ENCODE measurements around the gene CD33. TPM values are rescaled to one million over a fixed set of nuclear protein-coding genes. Genes with fewer than 3 reads are reported as not detected.
A peak's percentile ranks its signal among the peaks of the same experiment; 100 is the strongest.

The CD33 gene
- total RNA-seq, 1 experiment from 2014 or later: 2.2 TPM

- H3K4me3 ChIP-seq (ENCODE audit: low read length): no peak overlapping the region
- H3K79me2 ChIP-seq (ENCODE audit: low read length): no peaks in the 10 kb centered on the region
- no peaks in the 10 kb centered on the region for H3K9me2 ChIP-seq (replicated peaks; ENCODE audit: low read length)
- H3K4me1 ChIP-seq (ENCODE audit: insufficient read depth, low read length): no peaks in the 10 kb centered on the region
- intact Hi-C loops (cut with micrococcal nuclease): no loop called here
- H3K36me3 ChIP-seq (ENCODE audit: low read depth, low read length): no peaks in the 10 kb centered on the region
- BruUV-seq (replicated peaks): no TSS peak
- CTCF ChIA-PET: no interaction called here
- TF ChIP-seq CTCF (conservative IDR thresholded peaks at IDR 0.05; ENCODE audit: low read depth, low read length): no peak
- no peak for TF ChIP-seq EZH2phosphoT487 (IDR thresholded peaks at IDR 0.05; ENCODE audit: borderline replicate concordance, low read length)
- no peak for TF ChIP-seq EZH2 (IDR thresholded peaks at IDR 0.05; ENCODE audit: low read length, unreplicated experiment)
- H3F3A ChIP-seq (ENCODE audit: low read length, unreplicated experiment): no peaks in the 10 kb centered on the region
- peaks cover 65% of the 10 kb centered on the region for H3K27me3 ChIP-seq (ENCODE audit: low read length)
- no peaks in the 10 kb centered on the region for H3K9me3 ChIP-seq (ENCODE audit: low read length)
- H3K4me2 ChIP-seq (ENCODE audit: low read length): no peak overlapping the region
- DNase-seq (no peak), ATAC-seq (no peak)
- no peak overlapping the region for H3K27ac ChIP-seq (ENCODE audit: low read length)
- H4K20me1 ChIP-seq (ENCODE audit: low read length): no peaks in the 10 kb centered on the region
- no peak overlapping the region for H3K9ac ChIP-seq (ENCODE audit: low read length)
- no peak overlapping the region for H2AFZ ChIP-seq (ENCODE audit: low read length)
- POLR2A ChIA-PET (ENCODE audit: unreplicated experiment): no interaction called here
Observed at GRCh38 chr19:51242881-51243630, 18.2 kb downstream of the CD33 start.

- no TSS peak for BruUV-seq (replicated peaks)
- peaks cover 36% of the 10 kb centered on the region for H3K27me3 ChIP-seq (ENCODE audit: low read length)
- no peaks in the 10 kb centered on the region for H3F3A ChIP-seq (ENCODE audit: low read length, unreplicated experiment)
- no peaks in the 10 kb centered on the region for H3K36me3 ChIP-seq (ENCODE audit: low read depth, low read length)
- H3K9ac ChIP-seq (ENCODE audit: low read length): no peak overlapping the region
- H3K9me2 ChIP-seq (replicated peaks; ENCODE audit: low read length): no peaks in the 10 kb centered on the region
- CTCF ChIA-PET: no interaction called here
- H4K20me1 ChIP-seq (ENCODE audit: low read length): no peaks in the 10 kb centered on the region
- H3K79me2 ChIP-seq (ENCODE audit: low read length): no peaks in the 10 kb centered on the region
- H2AFZ ChIP-seq (ENCODE audit: low read length): no peak overlapping the region
- H3K4me2 ChIP-seq (ENCODE audit: low read length): no peak overlapping the region
- intact Hi-C loops (cut with micrococcal nuclease): no loop called here
- TF ChIP-seq EZH2phosphoT487 (IDR thresholded peaks at IDR 0.05; ENCODE audit: borderline replicate concordance, low read length): no peak
- no peak for TF ChIP-seq EZH2 (IDR thresholded peaks at IDR 0.05; ENCODE audit: low read length, unreplicated experiment)
- TF ChIP-seq CTCF (conservative IDR thresholded peaks at IDR 0.05; ENCODE audit: low read depth, low read length): no peak
- no peaks in the 10 kb centered on the region for H3K9me3 ChIP-seq (ENCODE audit: low read length)
- no peak overlapping the region for H3K4me3 ChIP-seq (ENCODE audit: low read length)
- DNase-seq (peak; percentile 46), ATAC-seq (no peak; the same call in 1 of the 2 replicates)
- H3K27ac ChIP-seq (ENCODE audit: low read length): no peak overlapping the region
- H3K4me1 ChIP-seq (ENCODE audit: insufficient read depth, low read length): no peaks in the 10 kb centered on the region
- POLR2A ChIA-PET (ENCODE audit: unreplicated experiment): no interaction called here
Observed at GRCh38 chr19:51246164-51246552, 21.3 kb downstream of the CD33 start.

DNA sequence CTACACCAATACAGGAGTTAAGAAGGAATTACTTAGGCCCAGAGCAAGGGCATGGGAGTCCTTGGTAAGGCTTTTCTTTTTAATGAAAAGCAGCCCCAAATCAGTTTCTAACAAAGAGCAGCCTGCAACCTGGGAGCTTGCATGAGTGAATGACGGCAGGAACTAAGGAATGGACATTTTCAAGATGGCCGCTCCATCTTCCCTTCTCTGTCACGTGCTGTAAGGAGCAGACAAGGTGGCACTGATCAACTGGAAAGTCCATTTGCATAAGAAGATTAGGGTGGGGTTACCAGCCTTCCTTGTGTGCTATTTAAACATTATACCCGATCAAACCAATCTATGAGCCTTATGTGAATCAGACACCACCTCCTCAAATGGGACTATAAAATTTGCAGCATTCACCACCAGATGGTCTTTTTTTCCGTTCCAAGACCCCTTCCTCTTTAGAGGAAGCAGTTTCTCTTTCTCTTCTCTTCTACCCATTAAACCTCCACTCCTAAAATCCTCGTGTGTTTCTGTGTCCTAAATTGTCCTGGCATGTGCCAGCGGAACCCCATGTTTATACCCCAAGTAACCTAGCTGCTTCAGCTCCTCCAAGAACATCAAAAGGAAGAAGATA lies 23.2 kb downstream of the CD33 start:
- POLR2A ChIA-PET (ENCODE audit: unreplicated experiment): no interaction called here
- intact Hi-C loops (cut with micrococcal nuclease): no loop called here
- no TSS peak for BruUV-seq (replicated peaks)

More for the DNA sequence above, 23.2 kb downstream of the CD33 start:
- Histone ChIP-seq H3K27me3 (ENCODE audit: low read length) (peaks cover 37% of the 10 kb centered on the region), H3K9me3 (ENCODE audit: low read length) (no peaks in the 10 kb centered on the region), H4K20me1 (ENCODE audit: low read length) (no peaks in the 10 kb centered on the region), H3K9me2 (replicated peaks; ENCODE audit: low read length) (no peaks in the 10 kb centered on the region), H3K4me1 (ENCODE audit: insufficient read depth, low read length) (no peaks in the 10 kb centered on the region), H3K79me2 (ENCODE audit: low read length) (no peaks in the 10 kb centered on the region), H3K4me3 (ENCODE audit: low read length) (no peak overlapping the region), H3K4me2 (ENCODE audit: low read length) (no peak overlapping the region), H3K27ac (ENCODE audit: low read length) (no peak overlapping the region), H3K36me3 (ENCODE audit: low read depth, low read length) (no peaks in the 10 kb centered on the region), H3K9ac (ENCODE audit: low read length) (no peak overlapping the region), H3F3A (ENCODE audit: low read length, unreplicated experiment) (no peaks in the 10 kb centered on the region), H2AFZ (ENCODE audit: low read length) (no peak overlapping the region)
- CTCF ChIA-PET: no interaction called here
- no peak for DNase-seq
- TF ChIP-seq EZH2phosphoT487 (IDR thresholded peaks at IDR 0.05; ENCODE audit: borderline replicate concordance, low read length): no peak
- TF ChIP-seq CTCF (conservative IDR thresholded peaks at IDR 0.05; ENCODE audit: low read depth, low read length): no peak
- no peak for TF ChIP-seq EZH2 (IDR thresholded peaks at IDR 0.05; ENCODE audit: low read length, unreplicated experiment)
- no peak for ATAC-seq

Data from PC-3 (cell line).